HG03571 (cell line): ENCODE results near the gene CARS2.
"Not testable (repeated sequence)": the region's sequence is repeated elsewhere in the genome, so short reads cannot be mapped to it uniquely, and the experiment has no call there.

Experiments
- ATAC-seq: cut with Tn5 transposase; IDR thresholded peaks from one replicate; pipeline ENCODE4 v1.9.1; 2021; ENCODE audit not compliant: unreplicated experiment

The CARS2 gene

DNA sequence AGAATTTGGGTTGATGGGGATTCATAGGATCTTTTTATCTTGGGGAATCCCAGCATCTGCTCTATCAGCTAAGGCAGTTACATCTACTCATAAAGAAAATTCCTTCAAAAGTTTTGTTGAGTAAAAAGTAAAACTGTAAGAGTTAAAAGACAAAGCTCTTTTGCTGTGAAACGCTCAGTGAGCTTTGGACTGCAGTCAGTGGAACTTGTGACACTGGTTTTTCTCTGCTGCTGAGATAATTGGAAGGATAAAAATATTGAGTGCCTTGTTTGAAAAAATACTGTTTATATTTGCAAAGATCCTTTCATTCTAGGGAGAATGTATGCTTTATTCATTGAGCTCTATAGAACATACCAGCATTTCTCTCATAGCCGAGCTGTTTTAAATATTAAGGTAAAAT lies 85.3 kb downstream of the CARS2 start:
- ATAC-seq, result no peak

DNA sequence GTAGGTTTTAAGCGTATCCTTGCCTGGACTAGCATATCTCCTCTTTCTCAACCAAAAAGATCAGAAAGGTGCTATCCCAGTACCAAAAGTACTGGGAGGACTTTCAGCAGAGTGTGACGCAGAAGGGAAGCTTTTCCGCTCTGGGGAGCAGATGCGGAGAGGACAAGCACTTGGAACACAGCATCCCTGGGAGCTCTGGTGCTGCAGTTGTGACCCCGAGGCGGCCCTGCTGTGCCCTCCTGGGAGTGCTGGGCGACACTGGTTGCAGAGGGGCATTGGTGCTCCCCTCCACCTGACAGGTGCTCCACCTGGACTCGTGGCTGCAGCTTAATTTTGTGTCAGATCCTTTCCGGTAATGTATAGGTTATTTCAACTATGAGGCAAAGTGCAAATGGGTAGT lies 87.1 kb downstream of the CARS2 start:
- no peak for ATAC-seq

- no peak for ATAC-seq
These were observed 87.7 kb downstream of the CARS2 start for GRCh38 chr13:110618167-110618566.

DNA sequence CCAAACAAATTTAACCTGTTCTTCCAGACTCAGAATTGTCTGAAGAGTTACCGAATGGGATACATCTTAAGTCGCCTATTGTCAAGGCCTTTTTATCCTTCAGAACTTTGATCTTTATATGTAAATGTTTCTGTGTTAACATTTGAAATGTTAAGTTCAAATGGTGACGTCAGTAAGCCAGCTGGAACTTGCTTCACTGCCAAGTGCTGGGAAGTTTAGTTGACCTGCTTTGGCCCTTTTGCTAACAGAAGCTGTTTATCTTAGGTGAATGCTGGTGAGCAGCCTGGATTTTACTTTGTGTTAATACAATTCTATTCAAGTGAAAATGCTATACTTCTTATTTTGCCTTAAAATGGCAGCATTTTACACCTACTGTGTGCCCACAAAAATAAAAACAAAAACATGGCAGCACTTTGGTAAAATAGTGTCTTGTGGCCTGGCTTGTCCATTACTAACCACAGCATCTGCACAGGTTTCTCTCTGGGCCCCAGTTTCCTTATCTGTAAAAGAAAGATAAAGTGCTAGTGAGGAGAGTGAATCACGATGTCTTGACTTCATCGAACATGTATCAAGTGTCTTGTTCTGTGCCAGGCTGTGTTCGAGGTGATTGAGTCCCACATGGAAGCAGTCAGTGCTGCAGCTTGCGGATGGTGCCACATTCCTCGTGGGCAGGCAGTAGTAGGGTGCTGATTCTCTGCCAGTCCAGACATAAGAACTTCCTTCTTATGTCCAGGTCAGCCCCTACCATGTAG lies 88.4 kb downstream of the CARS2 start:
- ATAC-seq, result no peak

GRCh38 chr13:110616103-110617101 lies 89.5 kb downstream of the CARS2 start:
- peak; percentile 48 for ATAC-seq

DNA sequence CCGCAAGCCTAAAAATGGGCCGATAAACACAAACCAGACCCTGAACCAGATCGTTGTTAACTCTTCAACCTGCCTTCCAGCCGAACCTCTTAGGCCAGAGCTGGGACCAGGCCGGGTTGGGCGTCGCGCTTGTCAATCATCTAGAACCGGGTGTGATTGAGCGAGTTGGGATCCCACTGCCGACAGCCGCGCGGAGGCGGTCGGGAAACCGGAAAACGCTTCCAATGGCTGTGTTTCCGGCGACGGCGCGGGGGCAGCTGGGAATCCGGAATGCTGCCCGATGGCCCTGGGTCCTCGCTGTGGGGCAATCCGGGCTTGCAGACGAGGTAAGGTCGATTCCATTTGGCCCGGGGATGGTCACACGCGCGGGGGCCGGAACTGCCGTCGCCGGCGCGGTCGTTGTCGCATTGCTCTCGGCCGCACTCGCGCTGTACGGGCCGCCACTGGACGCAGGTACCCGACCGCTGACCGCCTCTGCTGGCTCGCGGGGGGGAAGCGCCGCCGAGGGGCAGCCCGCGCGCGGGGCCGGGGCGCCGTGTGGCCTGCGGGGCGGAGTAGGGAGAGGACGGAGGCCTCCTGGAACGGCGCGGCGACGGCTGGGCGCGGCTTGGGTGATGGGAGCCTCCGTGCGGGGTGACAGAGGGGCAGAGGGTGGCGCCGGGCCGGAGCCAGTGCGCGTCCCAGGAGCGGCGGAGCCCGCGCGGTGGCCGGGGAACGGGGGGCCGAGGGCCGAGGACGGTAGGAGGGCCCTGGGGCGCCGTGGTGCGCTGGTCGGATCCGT lies 90.4 kb downstream of the CARS2 start, which contains the start of gene NAXD:
TSS of gene NAXD (plus strand) at position 224 of the 781 bp plus-strand sequence. CDS start at position 281, 57 bp downstream.
- ATAC-seq, result peak; percentile 72

DNA sequence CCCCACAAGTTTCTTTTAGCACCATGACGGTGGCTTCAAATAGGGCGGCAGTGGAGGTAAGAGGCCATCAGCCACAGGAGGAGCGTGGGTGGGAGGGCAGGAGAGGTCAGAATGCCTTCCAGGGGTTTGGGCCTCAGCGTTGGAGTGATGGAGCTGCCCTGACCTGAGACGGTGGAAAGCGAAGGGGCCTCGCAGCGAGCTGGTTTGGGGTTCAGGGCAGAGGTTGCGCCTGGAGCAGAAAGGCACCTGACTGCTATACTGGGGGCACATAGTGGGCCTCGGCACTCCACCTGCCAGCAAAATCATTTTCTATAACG lies 91.0 kb downstream of the CARS2 start:
- ATAC-seq, result no peak

GRCh38 chr13:110610955-110611595 lies 94.8 kb downstream of the CARS2 start:
- peak; percentile 49 for ATAC-seq

DNA sequence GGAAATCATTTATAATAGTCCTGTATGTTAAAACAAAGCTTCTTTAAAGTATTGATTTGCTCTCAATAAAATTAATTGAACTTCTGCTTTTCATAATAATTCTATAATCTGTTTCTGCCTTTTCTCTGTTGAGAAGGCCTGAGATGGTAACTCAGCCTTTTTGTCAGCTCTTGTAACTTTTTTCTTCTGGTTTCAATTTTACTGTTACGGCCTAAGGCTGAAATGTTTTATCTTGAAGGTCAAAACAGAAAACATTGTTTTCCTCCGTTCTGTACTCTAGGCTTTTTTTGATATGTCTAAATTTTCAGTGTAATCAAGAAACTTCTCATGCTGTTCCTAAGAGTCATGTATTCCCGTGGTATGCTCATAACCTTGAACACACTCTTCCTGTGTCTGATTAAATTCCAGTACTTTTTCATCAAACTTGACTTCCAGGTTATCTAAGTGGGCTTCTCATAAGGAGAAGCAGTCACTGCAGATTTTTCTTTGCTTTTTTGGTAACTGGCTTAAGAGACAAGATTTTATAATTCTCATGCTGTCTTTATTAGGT lies 98.2 kb downstream of the CARS2 start:
- ATAC-seq, result no peak

DNA sequence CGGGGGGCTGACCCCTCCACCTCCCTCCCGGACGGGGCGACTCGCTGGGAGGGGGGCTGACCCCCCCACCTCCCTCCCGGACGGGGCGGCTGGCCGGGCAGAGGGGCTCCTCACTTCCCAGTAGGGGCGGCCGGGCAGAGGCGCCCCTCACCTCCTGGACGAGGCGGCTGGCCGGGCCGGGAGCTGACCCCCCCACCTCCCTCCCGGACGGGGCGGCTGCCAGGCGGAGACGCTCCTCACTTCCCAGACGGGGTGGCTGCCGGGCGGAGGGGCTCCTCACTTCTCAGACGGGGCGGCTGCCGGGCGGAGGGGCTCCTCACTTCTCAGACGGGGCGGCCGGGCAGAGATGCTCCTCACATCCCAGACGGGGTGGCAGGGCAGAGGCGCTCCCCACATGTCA lies 99.6 kb downstream of the CARS2 start:
- not testable (repeated sequence) for ATAC-seq

GRCh38 chr13:110605132-110605531 lies 100.8 kb downstream of the CARS2 start:
- ATAC-seq, result no peak

DNA sequence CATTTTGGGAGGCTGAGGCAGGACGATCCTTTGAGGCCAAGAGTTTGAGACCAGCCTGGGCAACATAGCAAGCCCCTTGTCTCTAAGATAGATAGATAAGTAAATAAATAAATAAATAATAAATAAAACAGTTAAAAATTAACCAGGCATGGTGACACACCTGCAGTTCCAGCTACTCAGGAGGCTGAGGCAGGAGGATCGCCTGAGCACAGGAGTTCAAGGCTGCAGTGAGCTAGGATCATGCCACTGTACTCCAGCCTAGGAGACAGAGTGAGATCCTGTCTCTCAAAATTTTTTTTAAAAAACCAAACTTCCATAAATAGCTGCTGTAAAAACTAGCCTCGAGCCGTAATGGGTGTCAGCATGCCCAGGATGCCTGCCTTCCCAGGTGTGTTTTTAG lies 104.9 kb downstream of the CARS2 start:
- no peak for ATAC-seq

GRCh38 chr13:110600261-110600819 lies 105.6 kb downstream of the CARS2 start:
- ATAC-seq, result no peak

DNA sequence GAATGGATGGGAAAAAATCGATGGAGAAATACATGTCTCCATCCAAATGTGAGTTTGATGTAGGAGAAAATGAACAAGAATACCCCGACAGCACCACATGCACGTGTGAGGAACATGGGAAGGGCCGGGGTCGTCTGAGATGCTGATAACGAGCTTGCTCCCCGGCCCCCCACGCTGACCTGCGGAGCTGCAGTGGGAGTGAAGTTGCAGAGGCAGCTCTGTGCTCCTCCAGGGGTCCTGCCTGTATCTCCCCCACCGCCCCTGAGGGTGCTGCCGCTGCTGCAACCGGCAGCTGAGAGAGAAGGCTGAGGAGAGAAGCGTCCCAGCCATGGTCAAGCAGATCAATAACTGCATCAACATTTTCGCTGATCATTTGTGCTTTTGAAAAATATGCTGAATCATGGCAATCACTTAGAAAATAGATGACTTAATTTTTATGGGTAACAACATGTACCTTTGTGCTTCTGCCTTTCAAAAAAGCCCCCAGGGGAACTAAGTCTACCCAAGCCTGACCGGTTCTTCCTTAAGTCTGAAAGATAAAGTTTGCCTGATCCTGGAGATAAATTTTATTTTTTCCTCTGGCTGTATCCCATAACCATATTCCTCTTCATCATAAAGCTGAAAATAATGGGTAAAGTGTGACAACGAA lies 108.8 kb downstream of the CARS2 start:
- no peak for ATAC-seq

- ATAC-seq, result peak; percentile 77
These were observed 112.3 kb downstream of the CARS2 start for GRCh38 chr13:110593430-110594130.

GRCh38 chr13:110592665-110593064 lies 113.3 kb downstream of the CARS2 start:
- ATAC-seq, result no peak
